ENCODE data around the gene IL31RA.
A peak's percentile ranks its signal among the peaks of the same experiment; 100 is the strongest.
"Not testable (repeated sequence)": the region's sequence is repeated elsewhere in the genome, so short reads cannot be mapped to it uniquely, and the experiment has no call there.

IL31RA gene

GRCh38 chr5:55850839-55851674 lies at the start of gene IL31RA:
IL31RA (plus strand) TSS chr5:55851357; CDS start chr5:55851571, 214 bp downstream.
- DNase-seq: no peak

GRCh38 chr5:55808814-55809213 lies 42.3 kb upstream of the IL31RA start:
- not testable (repeated sequence) for DNase-seq

DNA sequence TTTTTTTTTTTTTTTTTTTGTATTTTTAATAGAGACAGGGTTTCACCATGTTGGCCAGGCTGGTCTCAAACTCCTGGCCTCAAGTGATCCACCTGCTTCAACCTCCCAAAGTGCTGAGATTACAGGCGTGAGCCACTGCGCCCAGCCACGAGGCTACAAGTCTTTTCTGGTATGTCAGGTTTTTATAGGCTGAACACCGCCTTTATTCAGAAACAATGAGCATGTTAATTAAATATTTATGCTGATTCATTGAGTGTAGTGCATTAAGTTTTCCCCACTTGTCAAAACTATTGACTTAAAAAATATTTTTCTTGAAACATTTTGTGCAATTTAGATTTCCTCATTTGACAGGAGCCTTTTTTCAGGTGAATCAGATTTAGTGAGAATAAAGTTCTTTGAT lies 35.2 kb upstream of the IL31RA start:
- DNase-seq: not testable (repeated sequence)

DNA sequence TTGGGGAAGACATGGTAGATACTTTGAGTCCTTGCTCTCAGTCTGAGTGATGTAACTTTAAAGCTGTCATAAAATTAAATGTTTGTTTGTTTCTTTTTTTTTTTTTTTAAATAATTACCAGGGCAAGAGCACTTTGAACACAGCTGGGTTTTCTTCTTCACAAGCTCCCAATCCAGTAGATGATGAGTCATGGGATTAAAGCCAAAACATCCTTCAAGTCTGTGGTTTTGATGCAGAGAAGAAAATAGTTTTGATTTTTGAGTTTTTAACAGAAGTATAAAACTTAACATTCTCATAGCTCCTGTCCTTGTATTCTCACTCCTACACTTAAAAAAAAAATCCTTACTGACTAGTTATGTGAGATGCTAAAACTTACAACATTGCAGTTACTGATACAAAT lies 34.8 kb upstream of the IL31RA start:
- no peak for DNase-seq

- DNase-seq: no peak
Observed at GRCh38 chr5:55817030-55817429, 34.1 kb upstream of the IL31RA start.

DNA sequence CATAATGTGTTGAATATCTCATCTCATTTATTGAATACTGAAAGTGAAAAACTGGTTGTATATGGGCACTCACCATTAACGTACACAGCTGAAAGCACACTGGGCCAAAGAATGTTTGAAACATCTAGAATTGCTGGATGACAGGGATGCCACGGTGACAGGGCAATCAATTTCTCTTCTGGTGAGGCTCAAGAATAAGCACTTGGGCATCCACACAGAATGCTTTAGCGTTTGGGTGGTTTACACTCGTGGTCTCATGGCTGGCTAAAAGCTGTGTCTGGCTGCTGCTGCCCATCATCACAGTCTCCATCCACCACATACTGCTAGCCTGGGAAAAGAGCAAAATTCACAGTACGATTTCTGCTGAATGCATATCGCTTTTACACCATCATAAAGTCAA lies 30.7 kb upstream of the IL31RA start:
- DNase-seq: no peak

- DNase-seq: peak in 1 of 2 experiments; percentile 25
Observed at GRCh38 chr5:55821731-55822512, 29.2 kb upstream of the IL31RA start.

- no peak for DNase-seq
Observed at GRCh38 chr5:55823151-55823796, 27.9 kb upstream of the IL31RA start.

DNA sequence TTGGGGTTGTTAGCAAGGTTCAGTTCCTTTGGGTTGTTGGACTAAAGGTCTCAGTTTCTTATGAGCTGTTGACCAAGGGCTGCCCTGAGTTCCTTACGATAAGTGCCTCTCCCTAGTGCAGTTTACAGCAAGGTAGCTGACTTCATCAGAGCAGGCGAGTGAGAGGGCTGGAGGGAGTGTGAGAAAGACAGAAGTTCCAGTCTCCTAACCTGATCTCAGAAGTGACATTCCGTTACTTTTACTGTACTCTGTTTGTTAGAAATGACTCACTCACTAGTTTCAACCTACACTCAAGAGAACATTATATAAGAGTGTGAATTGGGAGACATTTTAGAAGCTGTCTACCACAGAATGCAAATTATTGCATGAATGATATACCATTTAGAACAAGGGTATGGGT lies 21.2 kb upstream of the IL31RA start:
- DNase-seq: no peak

GRCh38 chr5:55832446-55832845 lies 18.7 kb upstream of the IL31RA start:
- no peak for DNase-seq

DNA sequence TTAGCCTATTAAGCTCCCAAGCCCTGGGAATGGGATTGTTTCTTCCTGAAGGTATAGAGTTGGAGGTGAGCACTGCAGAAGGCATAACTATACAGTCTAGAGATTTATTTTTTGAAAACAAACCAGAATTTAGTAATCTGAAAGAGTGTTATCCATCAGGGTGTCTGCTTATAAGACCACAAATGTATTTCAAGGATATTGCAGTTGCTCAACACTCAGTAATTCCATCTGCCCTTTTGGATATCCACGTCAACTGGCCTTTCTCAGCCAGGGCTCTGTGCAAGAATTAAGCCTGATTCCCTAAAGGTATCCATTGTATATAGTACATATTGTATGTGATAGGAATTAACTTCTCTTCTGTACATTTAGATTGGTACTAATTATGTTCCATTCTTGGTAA lies 15.0 kb upstream of the IL31RA start:
- DNase-seq: no peak

- DNase-seq: no peak
Observed at GRCh38 chr5:55841976-55842375, 9.2 kb upstream of the IL31RA start.

- DNase-seq: no peak
Observed at GRCh38 chr5:55847837-55848236, 3.3 kb upstream of the IL31RA start.

DNA sequence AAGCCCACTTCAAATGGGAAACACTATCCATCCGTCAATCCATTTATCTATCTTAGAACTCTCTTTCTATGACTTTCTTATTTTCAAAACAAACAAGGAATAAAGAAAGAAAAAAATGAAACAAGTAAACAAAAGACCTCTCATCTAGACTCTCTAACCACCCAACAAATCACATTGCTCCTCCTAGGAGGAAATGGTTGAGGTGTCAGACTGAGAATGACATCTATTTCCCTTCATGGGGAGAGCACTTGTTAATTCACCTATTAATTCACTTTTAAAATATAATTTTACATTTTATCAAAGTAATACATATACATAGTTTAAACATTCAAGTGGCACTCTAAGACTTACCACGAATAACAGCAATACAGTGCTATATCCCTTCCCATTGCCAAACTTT lies 2.4 kb upstream of the IL31RA start:
- no peak for DNase-seq

DNA sequence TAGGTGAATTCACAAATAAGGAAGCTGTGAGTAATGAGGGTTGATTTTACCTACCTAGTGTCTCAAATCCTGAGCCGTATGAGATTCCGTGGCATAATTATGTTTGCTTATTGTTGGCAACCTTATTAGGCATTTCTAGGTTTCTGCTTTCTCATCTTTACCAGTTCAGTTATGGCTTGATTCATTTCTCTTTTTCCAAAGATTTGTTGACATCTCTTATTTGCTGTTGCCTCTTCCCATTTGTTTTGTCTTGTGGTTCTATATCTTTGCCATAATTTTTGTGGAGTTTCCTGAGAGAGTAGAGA lies 470 bp downstream of the IL31RA start:
- DNase-seq: no peak

DNA sequence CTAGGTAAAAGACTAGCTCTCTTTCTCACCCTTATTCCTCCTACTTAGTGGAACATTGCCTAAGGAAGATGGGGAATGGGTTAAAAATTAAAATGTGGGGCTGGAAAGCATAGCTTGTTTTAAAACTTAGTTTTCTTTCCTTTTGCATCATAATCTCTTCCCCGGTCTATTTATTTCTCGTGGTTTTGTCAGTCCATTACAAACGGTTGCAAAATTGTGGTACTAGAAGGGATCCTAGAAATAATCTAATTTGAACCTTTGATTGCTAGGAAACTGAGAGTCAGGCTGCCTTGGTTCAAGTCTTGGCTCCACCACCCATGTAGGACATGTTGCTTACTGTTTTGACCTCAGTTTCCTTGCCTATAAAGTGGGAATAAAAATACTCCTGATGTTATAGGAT lies 1.3 kb downstream of the IL31RA start:
- DNase-seq: no peak

GRCh38 chr5:55853041-55853670 lies 2.0 kb downstream of the IL31RA start:
- DNase-seq: no peak

GRCh38 chr5:55853818-55854217 lies 2.7 kb downstream of the IL31RA start:
- DNase-seq: no peak

DNA sequence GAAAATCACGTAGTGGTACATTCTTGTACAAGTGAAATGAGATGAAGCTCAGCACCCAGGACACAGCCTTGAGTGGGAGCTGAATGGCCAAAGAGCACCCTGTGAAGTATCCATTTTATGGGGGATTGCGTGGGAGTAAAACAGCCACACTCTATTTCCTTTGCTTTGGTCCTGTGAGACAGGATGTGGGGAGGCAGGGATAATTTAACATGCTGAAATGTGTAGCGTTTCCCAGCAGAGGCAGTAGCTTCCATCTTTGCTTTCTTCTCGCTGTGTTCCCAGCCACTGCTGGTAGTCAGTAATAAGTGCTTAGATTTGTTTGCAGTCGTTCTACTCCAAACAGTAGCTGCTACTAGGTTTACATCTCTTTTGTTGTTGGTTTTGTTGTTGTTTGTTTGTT lies 4.4 kb downstream of the IL31RA start:
- DNase-seq: no peak

DNA sequence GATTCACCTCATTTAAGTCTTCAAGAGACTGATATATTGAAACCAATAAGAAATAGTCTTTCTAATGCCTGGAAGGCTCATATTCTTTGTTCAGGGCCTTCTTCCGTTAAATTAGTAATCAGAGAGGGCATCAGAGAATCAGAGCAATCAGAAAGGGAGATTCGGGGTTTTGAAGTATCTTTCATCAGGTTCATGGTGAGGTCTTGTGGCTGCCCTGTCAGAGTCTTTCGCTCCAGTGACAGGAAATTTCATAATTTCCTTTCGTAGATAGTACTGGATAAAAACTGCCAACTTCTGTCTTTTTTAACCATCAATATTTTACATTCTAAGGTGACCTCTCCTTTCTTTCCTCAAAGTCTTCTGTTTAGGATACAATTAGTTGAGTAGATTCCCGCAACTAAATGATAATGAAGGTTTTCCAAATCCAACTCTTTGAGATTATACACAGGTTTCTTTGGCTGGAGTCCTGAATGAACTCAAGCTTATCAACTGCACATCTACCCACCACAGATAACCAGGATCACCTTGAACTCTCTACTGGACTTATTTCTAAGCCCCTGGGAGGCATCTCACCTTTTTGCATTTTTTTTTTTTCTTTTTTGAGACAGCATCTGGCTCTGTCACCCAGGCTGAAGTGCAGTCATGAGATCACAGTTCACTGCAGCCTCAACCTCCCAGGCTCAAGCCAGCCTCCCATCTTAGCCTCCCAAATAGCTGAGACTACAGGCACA lies 5.5 kb downstream of the IL31RA start:
- no peak for DNase-seq

- no peak for DNase-seq
Observed at GRCh38 chr5:55857247-55857640, 6.1 kb downstream of the IL31RA start.

DNA sequence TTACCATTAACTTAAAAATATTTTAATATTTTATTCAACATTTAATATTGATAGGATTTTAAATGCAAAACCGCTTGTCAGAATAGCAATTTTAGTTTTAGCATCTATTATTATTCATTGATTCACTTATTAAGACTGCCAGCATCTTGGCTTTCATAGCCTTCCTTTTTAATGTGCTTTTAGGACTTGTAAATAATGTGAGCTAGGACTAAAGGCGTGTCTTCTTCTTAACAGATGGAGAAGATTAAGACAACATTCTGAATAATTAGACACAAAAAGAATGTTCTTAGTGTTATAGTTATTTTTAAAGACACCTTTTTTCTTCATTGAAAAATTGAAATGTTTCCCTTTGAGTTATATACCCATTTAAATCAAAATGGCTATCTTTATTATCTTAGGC lies 6.9 kb downstream of the IL31RA start:
- DNase-seq: no peak

GRCh38 chr5:55860288-55860687 lies 9.1 kb downstream of the IL31RA start:
- DNase-seq: no peak
